ENCODE results near the gene AKTIP.

AKTIP gene

DNA sequence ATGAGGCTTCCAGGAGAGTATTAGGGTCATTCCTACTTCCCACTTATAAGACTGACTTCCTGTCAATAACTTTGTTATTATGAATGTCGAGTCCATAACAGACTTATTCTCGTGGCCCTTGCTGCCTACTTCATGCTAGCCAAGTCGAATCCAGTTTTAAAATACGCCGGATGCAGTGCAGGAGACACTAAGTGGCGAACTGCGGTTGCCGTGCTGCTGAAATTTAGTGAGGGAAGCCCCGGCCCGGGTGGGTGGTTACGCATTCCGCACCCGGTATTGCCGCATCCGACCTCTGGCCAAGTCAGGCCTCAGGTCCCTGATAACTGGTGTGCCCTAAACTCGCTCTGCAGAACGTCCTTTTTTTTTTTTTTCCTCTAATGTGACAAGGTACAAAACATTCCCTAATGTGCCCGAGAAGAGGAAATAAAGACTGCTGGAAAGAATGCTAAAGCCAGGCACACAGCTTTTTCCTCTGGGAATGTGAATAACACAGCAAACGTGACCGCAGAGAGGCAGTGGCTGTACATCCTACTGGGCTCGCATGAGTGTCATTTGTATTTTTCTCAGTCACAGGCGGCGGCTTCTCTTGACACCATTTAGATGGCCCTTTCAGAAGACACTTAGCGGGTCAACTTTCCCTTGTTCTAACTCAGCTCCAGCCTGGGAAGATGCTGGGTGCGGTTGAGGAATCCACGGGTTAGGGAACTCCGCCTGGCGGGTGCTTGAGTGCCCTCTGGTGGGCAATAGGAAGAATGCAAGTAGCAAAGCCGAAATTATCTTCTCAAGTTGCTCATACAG is 7.1 kb upstream of the AKTIP start:
- Histone ChIP-seq H3K9me3 (replicated peaks in 1 of 11) (peaks cover 30 to 34% (median 33%) of the 10 kb centered on the region in 11 experiments), H3K4me1 (peaks cover 6 to 20% (median 15%) of the 10 kb centered on the region in 10 experiments; a peak in 18 of 20 replicates), H3K36me3 (peaks cover 0 to 7% (median 0%) of the 10 kb centered on the region in 11 experiments; a peak in 4 of 22 replicates), H3K27me3 (no peaks in the 10 kb centered on the region), H3K4me2 (peak overlapping the region in 10 of 11 experiments; percentile 2 to 52 (median 28); a peak in 15 of 22 replicates), H3K27ac (no peak overlapping the region), H3K4me3 (no peak overlapping the region), H3K9ac (no peak overlapping the region), H4K20me1 (no peaks in the 10 kb centered on the region)
- no peak for TF ChIP-seq Cebpa-rat (IDR thresholded peaks at IDR 0.05)

DNA sequence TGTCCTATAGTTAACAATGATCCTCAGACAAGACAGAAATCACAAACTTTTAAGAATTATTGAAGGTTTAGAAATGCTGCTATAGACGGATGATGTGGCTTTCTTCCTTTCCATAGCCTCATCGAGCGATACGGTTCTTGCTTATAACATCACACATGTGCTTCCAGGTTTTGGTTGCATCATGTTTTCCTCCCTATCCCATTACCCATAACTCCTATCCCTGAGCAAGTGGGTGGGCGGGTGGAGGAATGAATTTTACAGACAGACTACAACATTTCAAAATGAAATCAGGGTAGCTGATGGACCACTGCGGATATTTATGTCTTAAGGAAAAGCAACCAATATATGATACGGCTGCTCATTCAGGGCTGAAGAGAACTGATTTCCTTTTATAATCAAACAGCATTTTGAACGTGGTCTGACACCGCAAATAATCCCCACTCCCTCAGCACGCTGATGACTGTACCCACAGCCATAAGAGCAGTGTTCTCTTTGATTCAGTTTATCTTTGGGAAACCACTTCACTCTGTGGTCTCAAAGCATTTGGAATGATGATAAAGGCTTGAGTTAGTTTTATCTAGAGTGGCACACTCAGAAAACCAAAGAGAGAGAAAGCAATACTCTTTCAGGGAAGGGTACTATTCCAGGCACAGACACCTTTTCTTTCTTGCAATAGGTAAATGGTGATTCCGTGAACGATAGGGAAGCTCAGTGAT is 4.6 kb upstream of the AKTIP start:
- Histone ChIP-seq H3K27me3 (peaks cover 0 to 2% (median under 1%) of the 10 kb centered on the region in 11 experiments; a peak in 7 of 22 replicates), H3K27ac (no peak overlapping the region), H3K36me3 (peaks cover 0 to under 1% (median 0%) of the 10 kb centered on the region in 11 experiments; a peak in 1 of 22 replicates), H3K9me3 (replicated peaks in 1 of 11) (peaks cover 5 to 9% (median 8%) of the 10 kb centered on the region in 11 experiments), H3K4me2 (no peak overlapping the region), H3K4me3 (no peak overlapping the region), H4K20me1 (no peaks in the 10 kb centered on the region), H3K4me1 (peaks cover 16 to 32% (median 28%) of the 10 kb centered on the region in 10 experiments), H3K9ac (no peak overlapping the region)
- no peak for TF ChIP-seq Cebpa-rat (IDR thresholded peaks at IDR 0.05)

DNA sequence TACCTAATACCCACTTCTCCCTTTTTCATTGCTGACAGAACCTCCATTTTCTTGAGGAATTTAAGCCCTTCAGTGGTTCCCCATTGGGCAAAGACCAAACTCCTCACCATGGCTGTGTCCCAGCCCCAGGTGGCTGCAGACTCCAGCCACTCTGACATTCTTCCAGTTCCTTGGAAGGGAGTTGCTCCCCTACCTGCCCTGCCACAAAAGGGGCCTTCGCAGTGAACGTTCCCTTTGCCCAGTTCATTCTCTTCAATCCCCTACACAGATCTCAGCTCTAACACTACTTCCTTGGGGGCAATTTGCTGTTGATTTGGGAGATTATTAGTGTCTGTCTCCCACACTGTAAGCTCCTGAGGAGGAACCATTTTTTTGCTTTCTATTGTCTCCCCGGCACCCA is 3.2 kb upstream of the AKTIP start:
- Histone ChIP-seq H3K4me3 (no peak overlapping the region), H3K9ac (no peak overlapping the region), H3K9me3 (replicated peaks in 1 of 11) (no peaks in the 10 kb centered on the region), H3K4me2 (no peak overlapping the region; a peak in 1 of 22 replicates), H3K27me3 (peaks cover 5 to 14% (median 11%) of the 10 kb centered on the region in 11 experiments; a peak in 12 of 22 replicates), H3K27ac (no peak overlapping the region), H3K36me3 (no peaks in the 10 kb centered on the region), H4K20me1 (peaks cover 0 to 5% (median 0%) of the 10 kb centered on the region in 11 experiments; a peak in 2 of 22 replicates), H3K4me1 (peaks cover 27 to 45% (median 39%) of the 10 kb centered on the region in 10 experiments)
- no peak for TF ChIP-seq Cebpa-rat (IDR thresholded peaks at IDR 0.05)

DNA sequence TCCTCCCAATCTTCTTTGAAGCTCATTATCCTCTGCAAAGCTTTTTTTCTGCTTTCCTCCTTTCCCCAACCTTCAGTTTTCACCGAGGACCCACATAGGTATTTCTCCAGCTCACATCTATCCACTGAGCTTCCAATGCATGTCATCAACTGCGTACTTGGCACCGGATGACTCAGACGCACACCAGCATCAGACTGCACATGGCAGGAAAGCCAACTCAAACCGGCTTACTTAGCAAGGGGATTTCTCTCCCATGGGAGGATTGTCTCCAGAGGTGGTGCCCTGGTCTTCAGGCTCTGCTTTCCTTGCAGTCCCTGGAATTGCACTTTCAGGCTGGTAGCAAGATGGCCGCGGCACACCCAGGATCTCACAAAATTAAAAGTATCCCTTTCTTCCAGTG is 1.7 kb upstream of the AKTIP start:
- H3K4me3 ChIP-seq: peak overlapping the region in 8 of 10 experiments; percentile 58 to 77 (median 66); a peak in 15 of 20 replicates
- peak overlapping the region; percentile 36 to 87 (median 82); a peak in 19 of 22 replicates for H3K27ac ChIP-seq
- H3K4me2 ChIP-seq: peak overlapping the region; percentile 81 to 98 (median 92)
- peaks cover 5 to 16% (median 11%) of the 10 kb centered on the region in 11 experiments; a peak in 12 of 22 replicates for H3K27me3 ChIP-seq
- H3K9me3 ChIP-seq (replicated peaks in 1 of 11): no peaks in the 10 kb centered on the region
- H3K36me3 ChIP-seq: no peaks in the 10 kb centered on the region
- H3K4me1 ChIP-seq: peaks cover 26 to 38% (median 35%) of the 10 kb centered on the region in 10 experiments
- H4K20me1 ChIP-seq: peaks cover 0 to 9% (median 0%) of the 10 kb centered on the region in 11 experiments; a peak in 2 of 22 replicates
- peak overlapping the region in 10 of 11 experiments; percentile 66 to 86 (median 83); a peak in 17 of 22 replicates for H3K9ac ChIP-seq
- TF ChIP-seq Cebpa-rat (IDR thresholded peaks at IDR 0.05): no peak

DNA sequence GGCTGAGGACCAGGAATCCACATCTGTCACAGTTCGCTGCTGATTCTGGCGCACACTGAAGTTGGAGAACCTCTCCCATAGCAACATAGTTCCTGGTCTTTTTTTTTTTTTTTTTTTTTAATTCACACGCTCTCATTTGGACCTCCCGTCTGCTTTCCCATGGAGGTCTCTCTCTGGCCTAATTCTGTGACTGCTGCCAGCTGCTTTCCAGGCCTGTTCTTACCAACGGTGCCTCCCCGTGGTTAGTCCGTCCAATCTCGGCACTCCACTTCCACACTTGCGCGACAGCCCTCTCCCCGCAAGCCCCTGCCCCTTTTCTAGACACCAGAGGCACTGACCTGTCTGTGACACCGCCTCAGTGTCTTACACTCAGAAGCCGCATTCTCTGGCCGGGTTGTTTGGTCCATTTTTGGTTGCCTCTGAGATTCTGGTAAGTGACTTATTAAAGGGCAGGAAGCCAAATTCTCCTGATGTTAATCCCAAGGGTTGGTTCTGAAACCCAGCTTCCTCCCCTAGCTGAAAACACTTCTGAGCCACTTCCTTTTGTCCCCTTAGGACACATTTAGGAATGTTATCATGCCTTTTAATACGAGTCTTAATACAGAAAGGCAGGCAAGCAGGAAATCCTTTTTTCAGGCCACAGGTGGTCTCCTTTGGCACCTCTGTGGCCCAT is 1.1 kb upstream of the AKTIP start:
- Histone ChIP-seq H4K20me1 (peaks cover 0 to 9% (median 0%) of the 10 kb centered on the region in 11 experiments; a peak in 2 of 22 replicates), H3K27me3 (peaks cover 5 to 16% (median 11%) of the 10 kb centered on the region in 11 experiments; a peak in 12 of 22 replicates), H3K4me2 (peak overlapping the region; percentile 81 to 98 (median 92)), H3K4me3 (peak overlapping the region; percentile 50 to 77 (median 66); a peak in 19 of 20 replicates), H3K9me3 (replicated peaks in 1 of 11) (no peaks in the 10 kb centered on the region), H3K36me3 (peaks cover 0 to 5% (median 0%) of the 10 kb centered on the region in 11 experiments; a peak in 1 of 22 replicates), H3K27ac (peak overlapping the region; percentile 36 to 87 (median 82); a peak in 21 of 22 replicates), H3K4me1 (peaks cover 26 to 35% (median 32%) of the 10 kb centered on the region in 10 experiments), H3K9ac (peak overlapping the region; percentile 66 to 86 (median 83); a peak in 21 of 22 replicates)
- no peak for TF ChIP-seq Cebpa-rat (IDR thresholded peaks at IDR 0.05)

DNA sequence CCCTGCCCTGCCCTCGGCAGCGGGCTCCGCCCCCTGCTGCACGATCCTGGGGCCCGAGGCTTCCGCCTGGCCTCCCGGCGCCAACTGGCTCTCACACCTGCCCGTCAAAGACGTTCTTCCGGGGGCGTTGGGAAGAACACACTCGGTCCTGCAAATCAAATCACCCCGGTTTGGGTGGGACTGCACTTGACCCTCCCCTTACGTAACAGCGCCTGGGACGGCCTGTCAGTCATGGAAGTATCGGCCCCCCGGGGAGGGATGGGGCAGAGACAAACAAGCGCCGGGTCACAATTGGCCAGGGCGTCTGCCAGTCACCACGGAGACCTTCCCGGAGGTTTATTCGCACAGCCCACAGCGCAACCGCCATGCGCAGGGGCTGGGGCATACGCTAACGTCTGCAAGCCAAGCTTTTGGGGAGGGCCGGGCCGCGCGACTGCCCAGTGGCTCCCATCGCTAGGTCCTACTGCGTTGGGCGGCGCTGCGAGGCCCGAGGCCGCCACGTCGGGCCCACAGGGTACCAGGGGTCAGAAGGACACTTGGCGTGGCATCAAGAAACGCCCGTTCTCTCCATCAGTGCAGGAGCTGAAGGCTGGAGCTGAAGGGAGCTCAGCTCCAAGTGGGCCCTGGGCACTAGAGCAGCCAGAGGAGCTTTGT is 388 bp upstream of the AKTIP start:
- Histone ChIP-seq H3K4me1 (peaks cover 26 to 35% (median 32%) of the 10 kb centered on the region in 10 experiments), H3K27ac (peak overlapping the region in 10 of 11 experiments; percentile 66 to 87 (median 82); a peak in 20 of 22 replicates), H3K4me2 (peak overlapping the region; percentile 81 to 98 (median 92)), H3K9me3 (replicated peaks in 1 of 11) (no peaks in the 10 kb centered on the region), H3K4me3 (peak overlapping the region; percentile 82 to 95 (median 90)), H3K9ac (peak overlapping the region; percentile 74 to 86 (median 83); a peak in 21 of 22 replicates), H3K36me3 (peaks cover 0 to 11% (median 0%) of the 10 kb centered on the region in 11 experiments; a peak in 3 of 22 replicates), H3K27me3 (peaks cover 5 to 16% (median 11%) of the 10 kb centered on the region in 11 experiments; a peak in 12 of 22 replicates), H4K20me1 (peaks cover 0 to 9% (median 0%) of the 10 kb centered on the region in 11 experiments; a peak in 2 of 22 replicates)
- peak in 5 of 11 experiments; percentile 11 to 37 (median 26); a peak in 3 of 22 replicates for TF ChIP-seq Cebpa-rat (IDR thresholded peaks at IDR 0.05)

DNA sequence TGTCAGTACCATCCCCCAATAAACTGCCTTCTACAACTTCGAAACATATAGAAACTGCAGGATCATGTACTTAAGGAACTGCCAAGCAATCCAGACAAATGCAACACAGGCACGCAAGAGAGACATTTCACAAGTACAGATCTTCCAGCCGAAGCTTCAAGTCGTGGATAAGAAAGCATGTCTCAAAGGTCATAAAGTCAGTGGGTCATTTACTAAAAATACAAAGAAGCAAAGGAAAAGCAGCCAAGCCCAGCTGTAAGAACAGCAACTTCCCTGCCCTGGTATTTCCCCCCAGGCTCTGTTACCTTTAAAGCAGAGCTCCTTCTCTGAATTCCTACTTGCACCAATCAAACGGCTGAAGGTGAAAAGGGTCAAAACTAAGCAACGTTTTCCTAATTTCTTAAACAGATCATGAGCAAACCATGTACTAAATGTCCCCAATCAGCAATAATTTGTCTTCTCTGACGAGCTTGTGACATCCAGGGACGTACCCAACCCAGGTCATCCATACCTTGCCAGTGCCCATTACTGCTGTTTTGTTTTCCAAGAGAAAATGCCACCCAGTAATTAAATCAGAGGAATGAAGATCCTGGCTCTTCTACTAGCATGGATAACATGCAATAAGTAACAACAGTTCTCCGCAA is 1.7 kb downstream of the AKTIP start:
- Histone ChIP-seq H3K27ac (no peak overlapping the region), H3K4me1 (peaks cover 26 to 35% (median 32%) of the 10 kb centered on the region in 10 experiments), H3K9me3 (replicated peaks in 1 of 11) (no peaks in the 10 kb centered on the region), H3K27me3 (peaks cover 5 to 16% (median 11%) of the 10 kb centered on the region in 11 experiments; a peak in 12 of 22 replicates), H3K4me2 (peak overlapping the region; percentile 87 to 99 (median 97); a peak in 21 of 22 replicates), H3K36me3 (peaks cover 16 to 31% (median 19%) of the 10 kb centered on the region in 11 experiments), H3K4me3 (peak overlapping the region in 2 of 10 experiments; percentile 87 to 93; a peak in 2 of 20 replicates), H4K20me1 (peaks cover 0 to 9% (median 0%) of the 10 kb centered on the region in 11 experiments; a peak in 2 of 22 replicates), H3K9ac (peak overlapping the region in 4 of 11 experiments; percentile 80 to 82 (median 82); a peak in 1 of 22 replicates)
- no peak for TF ChIP-seq Cebpa-rat (IDR thresholded peaks at IDR 0.05)

All from BLaER1 treated with 17β-estradiol and CSF1 and Interleukin-3, amounts not matched to agents 10 nM and 100 nM (cell line).